ENCODE measurements around the gene KLK3. TPM values are rescaled to one million over a fixed set of nuclear protein-coding genes. Genes with fewer than 3 reads are reported as not detected.

The KLK3 gene
- total RNA-seq, 2 experiments from 2014 or later = not detected

- Mint-ChIP-seq H3K27me3 (peaks cover 87% of the 10 kb centered on the region), H3K4me1 (ENCODE audit: low read depth) (peaks cover 18% of the 10 kb centered on the region), H3K27ac (no peak overlapping the region), H3K36me3 (ENCODE audit: low read depth) (no peaks in the 10 kb centered on the region), H3K9me3 (no peaks in the 10 kb centered on the region), H3K4me3 (peak overlapping the region; percentile 74)
- TF ChIP-seq, protein P1, sequence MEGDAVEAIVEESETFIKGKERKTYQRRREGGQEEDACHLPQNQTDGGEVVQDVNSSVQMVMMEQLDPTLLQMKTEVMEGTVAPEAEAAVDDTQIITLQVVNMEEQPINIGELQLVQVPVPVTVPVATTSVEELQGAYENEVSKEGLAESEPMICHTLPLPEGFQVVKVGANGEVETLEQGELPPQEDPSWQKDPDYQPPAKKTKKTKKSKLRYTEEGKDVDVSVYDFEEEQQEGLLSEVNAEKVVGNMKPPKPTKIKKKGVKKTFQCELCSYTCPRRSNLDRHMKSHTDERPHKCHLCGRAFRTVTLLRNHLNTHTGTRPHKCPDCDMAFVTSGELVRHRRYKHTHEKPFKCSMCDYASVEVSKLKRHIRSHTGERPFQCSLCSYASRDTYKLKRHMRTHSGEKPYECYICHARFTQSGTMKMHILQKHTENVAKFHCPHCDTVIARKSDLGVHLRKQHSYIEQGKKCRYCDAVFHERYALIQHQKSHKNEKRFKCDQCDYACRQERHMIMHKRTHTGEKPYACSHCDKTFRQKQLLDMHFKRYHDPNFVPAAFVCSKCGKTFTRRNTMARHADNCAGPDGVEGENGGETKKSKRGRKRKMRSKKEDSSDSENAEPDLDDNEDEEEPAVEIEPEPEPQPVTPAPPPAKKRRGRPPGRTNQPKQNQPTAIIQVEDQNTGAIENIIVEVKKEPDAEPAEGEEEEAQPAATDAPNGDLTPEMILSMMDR (IDR thresholded peaks at IDR 0.05) = no peak
- peak; percentile 43 for ATAC-seq (ENCODE audit: poor library complexity)
- Histone ChIP-seq H3K9me3 (ENCODE audit: control insufficient read depth in 1 of 2, insufficient read depth in 1 of 2, low read length in 2 of 2) (peaks cover 0 to 26% of the 10 kb centered on the region in 2 experiments), H3K4me1 (ENCODE audit: insufficient read depth, low read length) (peaks cover 24% of the 10 kb centered on the region), H3K36me3 (ENCODE audit: insufficient read depth, low read length) (no peaks in the 10 kb centered on the region), H3K27ac (ENCODE audit: low read depth in 1 of 2, low read length in 2 of 2) (no peak overlapping the region), H3K4me3 (ENCODE audit: low read length) (peak overlapping the region; percentile 54), H3K27me3 (ENCODE audit: control insufficient read depth in 1 of 2, insufficient read depth in 2 of 2, low read length in 2 of 2) (peaks cover 47 to 53% of the 10 kb centered on the region in 2 experiments)
- CTCF ChIA-PET = no interaction called here
- peak in 8 of 14 experiments; percentile 9 to 51 (median 30) for DNase-seq
- POLR2A ChIA-PET = no interaction called here
- intact Hi-C loops (cut with DNase I, micrococcal nuclease) = no loop called here
Observed at GRCh38 chr19:50817941-50818858, 36.5 kb upstream of the KLK3 start.

DNA sequence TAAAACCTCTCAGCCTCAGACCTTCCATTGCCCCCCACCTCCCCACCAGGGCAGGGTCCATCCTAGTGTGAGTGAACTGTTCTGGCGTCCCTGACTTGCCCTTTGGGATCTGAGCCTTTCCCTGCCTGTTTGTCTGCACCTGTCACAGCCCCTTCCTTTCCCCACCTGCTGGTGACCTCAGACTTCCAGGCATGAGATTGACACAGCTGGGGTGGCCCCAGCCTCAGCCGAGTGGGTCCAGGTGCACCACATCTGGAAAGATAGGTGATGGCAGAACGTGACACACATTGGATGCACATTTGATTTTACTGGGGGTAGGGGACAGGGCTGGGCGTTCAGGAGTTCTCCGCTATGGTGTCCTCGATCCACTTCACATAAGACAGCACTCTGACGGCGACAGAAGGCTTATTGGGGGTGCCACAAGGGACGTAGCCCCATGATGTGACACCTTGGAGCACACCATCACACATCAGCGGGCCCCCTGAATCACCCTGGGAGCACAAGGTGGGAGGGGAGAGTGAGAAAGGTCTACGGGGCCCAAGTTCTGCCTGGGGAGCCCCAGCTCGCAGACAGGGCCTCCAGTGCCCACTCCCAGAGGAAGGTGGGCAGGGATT, 35.7 kb upstream of the KLK3 start:
- Mint-ChIP-seq H3K4me1 (ENCODE audit: low read depth) (peaks cover 18% of the 10 kb centered on the region), H3K36me3 (ENCODE audit: low read depth) (no peaks in the 10 kb centered on the region), H3K9me3 (no peaks in the 10 kb centered on the region), H3K27me3 (peaks cover 89% of the 10 kb centered on the region), H3K4me3 (peak overlapping the region; percentile 74), H3K27ac (no peak overlapping the region)
- Histone ChIP-seq H3K4me1 (ENCODE audit: insufficient read depth, low read length) (peaks cover 24% of the 10 kb centered on the region), H3K4me3 (ENCODE audit: low read length) (no peak overlapping the region), H3K27ac (ENCODE audit: low read depth in 1 of 2, low read length in 2 of 2) (no peak overlapping the region), H3K36me3 (ENCODE audit: insufficient read depth, low read length) (no peaks in the 10 kb centered on the region), H3K9me3 (ENCODE audit: control insufficient read depth in 1 of 2, insufficient read depth in 1 of 2, low read length in 2 of 2) (peaks cover 0 to 26% of the 10 kb centered on the region in 2 experiments), H3K27me3 (ENCODE audit: control insufficient read depth in 1 of 2, insufficient read depth in 2 of 2, low read length in 2 of 2) (peaks cover 47 to 55% of the 10 kb centered on the region in 2 experiments)
- ChIA-PET POLR2A (no interaction called here), CTCF (no interaction called here)
- intact Hi-C loops (cut with DNase I, micrococcal nuclease) = no loop called here
- no peak for ATAC-seq (ENCODE audit: poor library complexity)
- DNase-seq = no peak
- TF ChIP-seq, protein P1 (IDR thresholded peaks at IDR 0.05) = no peak

GRCh38 chr19:50819636-50820035, 35.1 kb upstream of the KLK3 start:
- Histone ChIP-seq H3K9me3 (ENCODE audit: control insufficient read depth in 1 of 2, insufficient read depth in 1 of 2, low read length in 2 of 2) (peaks cover 0 to 26% of the 10 kb centered on the region in 2 experiments), H3K36me3 (ENCODE audit: insufficient read depth, low read length) (no peaks in the 10 kb centered on the region), H3K4me3 (ENCODE audit: low read length) (no peak overlapping the region), H3K27ac (ENCODE audit: low read depth in 1 of 2, low read length in 2 of 2) (no peak overlapping the region), H3K4me1 (ENCODE audit: insufficient read depth, low read length) (peaks cover 24% of the 10 kb centered on the region), H3K27me3 (ENCODE audit: control insufficient read depth in 1 of 2, insufficient read depth in 2 of 2, low read length in 2 of 2) (peaks cover 43 to 55% of the 10 kb centered on the region in 2 experiments)
- Mint-ChIP-seq H3K4me1 (ENCODE audit: low read depth) (peaks cover 18% of the 10 kb centered on the region), H3K27me3 (peaks cover 91% of the 10 kb centered on the region), H3K4me3 (no peak overlapping the region), H3K27ac (no peak overlapping the region), H3K9me3 (no peaks in the 10 kb centered on the region), H3K36me3 (ENCODE audit: low read depth) (no peaks in the 10 kb centered on the region)
- ATAC-seq (ENCODE audit: poor library complexity) = no peak
- ChIA-PET CTCF (no interaction called here), POLR2A (no interaction called here)
- TF ChIP-seq, protein P1 (IDR thresholded peaks at IDR 0.05) = no peak
- intact Hi-C loops (cut with DNase I, micrococcal nuclease) = no loop called here
- DNase-seq = no peak

All from CD4-positive, alpha-beta T cell (primary cell).